Measurements from ENCODE around the gene SNCG. TPM values are rescaled to one million over a fixed set of nuclear protein-coding genes. Genes with fewer than 3 reads are reported as not detected.

SNCG gene
- total RNA-seq, 1 experiment from 2014 or later = 61.1 TPM

DNA sequence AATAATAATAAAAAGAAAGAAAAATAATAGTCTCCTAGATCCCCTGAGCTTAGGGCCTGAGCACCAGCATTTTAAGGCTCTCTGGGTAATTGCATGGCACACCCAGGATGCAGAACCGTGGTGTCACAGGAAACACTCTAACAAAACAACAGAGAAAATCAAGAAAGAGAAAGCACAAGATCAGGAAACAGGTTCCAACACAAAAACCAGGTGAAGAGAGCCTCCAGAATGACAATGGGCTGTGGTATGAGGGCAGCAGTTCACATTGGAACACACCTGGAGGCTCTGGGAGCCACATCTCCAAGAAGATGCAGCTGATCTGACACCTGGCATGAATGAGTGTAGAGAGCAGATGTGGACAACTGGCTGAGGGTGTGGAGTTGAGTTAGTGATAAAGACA is 8.1 kb upstream of the SNCG start:
- TF ChIP-seq, protein P1, sequence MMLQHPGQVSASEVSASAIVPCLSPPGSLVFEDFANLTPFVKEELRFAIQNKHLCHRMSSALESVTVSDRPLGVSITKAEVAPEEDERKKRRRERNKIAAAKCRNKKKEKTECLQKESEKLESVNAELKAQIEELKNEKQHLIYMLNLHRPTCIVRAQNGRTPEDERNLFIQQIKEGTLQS (IDR thresholded peaks at IDR 0.05) = no peak
- TF ChIP-seq CBX3 (IDR thresholded peaks at IDR 0.05; ENCODE audit: low read depth) (no peak), TCF7L2 (IDR thresholded peaks at IDR 0.05; ENCODE audit: borderline replicate concordance, extremely low read depth, insufficient read depth, insufficient read length) (no peak), ZFX (IDR thresholded peaks at IDR 0.05) (no peak), ELF1 (IDR thresholded peaks at IDR 0.05; ENCODE audit: borderline replicate concordance, low read depth) (no peak), EZH2phosphoT487 (IDR thresholded peaks at IDR 0.05; ENCODE audit: borderline replicate concordance) (no peak), SIN3A (IDR thresholded peaks at IDR 0.05; ENCODE audit: low read depth) (no peak), JUND (IDR thresholded peaks at IDR 0.05) (no peak), ZNF274 (IDR thresholded peaks at IDR 0.05; ENCODE audit: low read depth, low read length) (no peak), CEBPB (IDR thresholded peaks at IDR 0.05; ENCODE audit: low read depth) (no peak), POLR2A (IDR thresholded peaks at IDR 0.05; ENCODE audit: borderline replicate concordance, extremely low read depth, insufficient read depth, insufficient read length) (no peak), SRF (IDR thresholded peaks at IDR 0.05; ENCODE audit: low read depth) (no peak), EZH2 (IDR thresholded peaks at IDR 0.05) (no peak), FOSL1 (IDR thresholded peaks at IDR 0.05; ENCODE audit: low read depth) (no peak), RAD21 (IDR thresholded peaks at IDR 0.05; ENCODE audit: low read depth) (no peak)
- TF ChIP-seq, protein P2, sequence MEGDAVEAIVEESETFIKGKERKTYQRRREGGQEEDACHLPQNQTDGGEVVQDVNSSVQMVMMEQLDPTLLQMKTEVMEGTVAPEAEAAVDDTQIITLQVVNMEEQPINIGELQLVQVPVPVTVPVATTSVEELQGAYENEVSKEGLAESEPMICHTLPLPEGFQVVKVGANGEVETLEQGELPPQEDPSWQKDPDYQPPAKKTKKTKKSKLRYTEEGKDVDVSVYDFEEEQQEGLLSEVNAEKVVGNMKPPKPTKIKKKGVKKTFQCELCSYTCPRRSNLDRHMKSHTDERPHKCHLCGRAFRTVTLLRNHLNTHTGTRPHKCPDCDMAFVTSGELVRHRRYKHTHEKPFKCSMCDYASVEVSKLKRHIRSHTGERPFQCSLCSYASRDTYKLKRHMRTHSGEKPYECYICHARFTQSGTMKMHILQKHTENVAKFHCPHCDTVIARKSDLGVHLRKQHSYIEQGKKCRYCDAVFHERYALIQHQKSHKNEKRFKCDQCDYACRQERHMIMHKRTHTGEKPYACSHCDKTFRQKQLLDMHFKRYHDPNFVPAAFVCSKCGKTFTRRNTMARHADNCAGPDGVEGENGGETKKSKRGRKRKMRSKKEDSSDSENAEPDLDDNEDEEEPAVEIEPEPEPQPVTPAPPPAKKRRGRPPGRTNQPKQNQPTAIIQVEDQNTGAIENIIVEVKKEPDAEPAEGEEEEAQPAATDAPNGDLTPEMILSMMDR (IDR thresholded peaks at IDR 0.05 in 2 of 3, conservative IDR thresholded peaks at IDR 0.05 in 1 of 3; ENCODE audit: borderline replicate concordance in 1 of 3, insufficient read depth in 1 of 3, low read depth in 2 of 3, low read length in 2 of 3) = no peak
- TF ChIP-seq, protein P3, sequence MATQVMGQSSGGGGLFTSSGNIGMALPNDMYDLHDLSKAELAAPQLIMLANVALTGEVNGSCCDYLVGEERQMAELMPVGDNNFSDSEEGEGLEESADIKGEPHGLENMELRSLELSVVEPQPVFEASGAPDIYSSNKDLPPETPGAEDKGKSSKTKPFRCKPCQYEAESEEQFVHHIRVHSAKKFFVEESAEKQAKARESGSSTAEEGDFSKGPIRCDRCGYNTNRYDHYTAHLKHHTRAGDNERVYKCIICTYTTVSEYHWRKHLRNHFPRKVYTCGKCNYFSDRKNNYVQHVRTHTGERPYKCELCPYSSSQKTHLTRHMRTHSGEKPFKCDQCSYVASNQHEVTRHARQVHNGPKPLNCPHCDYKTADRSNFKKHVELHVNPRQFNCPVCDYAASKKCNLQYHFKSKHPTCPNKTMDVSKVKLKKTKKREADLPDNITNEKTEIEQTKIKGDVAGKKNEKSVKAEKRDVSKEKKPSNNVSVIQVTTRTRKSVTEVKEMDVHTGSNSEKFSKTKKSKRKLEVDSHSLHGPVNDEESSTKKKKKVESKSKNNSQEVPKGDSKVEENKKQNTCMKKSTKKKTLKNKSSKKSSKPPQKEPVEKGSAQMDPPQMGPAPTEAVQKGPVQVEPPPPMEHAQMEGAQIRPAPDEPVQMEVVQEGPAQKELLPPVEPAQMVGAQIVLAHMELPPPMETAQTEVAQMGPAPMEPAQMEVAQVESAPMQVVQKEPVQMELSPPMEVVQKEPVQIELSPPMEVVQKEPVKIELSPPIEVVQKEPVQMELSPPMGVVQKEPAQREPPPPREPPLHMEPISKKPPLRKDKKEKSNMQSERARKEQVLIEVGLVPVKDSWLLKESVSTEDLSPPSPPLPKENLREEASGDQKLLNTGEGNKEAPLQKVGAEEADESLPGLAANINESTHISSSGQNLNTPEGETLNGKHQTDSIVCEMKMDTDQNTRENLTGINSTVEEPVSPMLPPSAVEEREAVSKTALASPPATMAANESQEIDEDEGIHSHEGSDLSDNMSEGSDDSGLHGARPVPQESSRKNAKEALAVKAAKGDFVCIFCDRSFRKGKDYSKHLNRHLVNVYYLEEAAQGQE (IDR thresholded peaks at IDR 0.05; ENCODE audit: low read depth) = no peak
- Histone ChIP-seq H3K27ac (ENCODE audit: low read depth, low read length) (no peak overlapping the region), H3K9me2 (ENCODE audit: insufficient read depth) (no peaks in the 10 kb centered on the region), H3K27me3 (ENCODE audit: insufficient read depth, low read length) (no peaks in the 10 kb centered on the region), H2AFZ (ENCODE audit: low read depth, low read length, poor library complexity, severe bottlenecking) (no peak overlapping the region), H4K20me1 (ENCODE audit: insufficient read depth) (no peaks in the 10 kb centered on the region), H3K79me2 (ENCODE audit: insufficient read depth, low read length) (no peaks in the 10 kb centered on the region), H3K36me3 (ENCODE audit: control insufficient read depth in 1 of 2, insufficient read depth in 2 of 2, low read length in 2 of 2) (no peaks in the 10 kb centered on the region), H3K4me3 (replicated peaks in 1 of 2; ENCODE audit: low read depth in 1 of 2, low read length in 2 of 2) (no peak overlapping the region), H3K9me3 (ENCODE audit: control insufficient read depth in 1 of 2, insufficient read depth in 1 of 2, low read depth in 1 of 2, low read length in 2 of 2) (peaks cover 0 to 4% of the 10 kb centered on the region in 2 experiments; a peak in 1 of 4 replicates), H3K4me1 (ENCODE audit: control insufficient read depth in 1 of 2, insufficient read depth in 2 of 2, low read length in 2 of 2) (peaks cover 10 to 27% of the 10 kb centered on the region in 2 experiments; a peak in 3 of 4 replicates), H3K9ac (ENCODE audit: low read length) (no peak overlapping the region), H3K4me2 (ENCODE audit: low read length) (no peak overlapping the region)
- ATAC-seq = no peak
- intact Hi-C loops (cut with micrococcal nuclease) = no loop called here
- ChIA-PET RAD21 (ENCODE audit: low non-redundant PET in 1 of 2, low total read pairs in 2 of 2, uncharacterized antibody in 2 of 2, unreplicated experiment in 2 of 2) (no interaction called here), CTCF (interaction anchor here (1.7 to 2.5 kb wide), 2 partner anchors 10 to 16 kb away, joined by 5 to 7 read pairs; no protein-coding TSS in a partner anchor), POLR2A (no interaction called here)
- no TSS peak for BruUV-seq (replicated peaks)
- DNase-seq (ENCODE audit: low read depth, low spot score) = no peak

Data from HCT116 (cell line).